HL-60/S4 treated with retinoic acid at 250 ng/mL for 4 days and 3 days (cell line): Measurements from ENCODE around the gene BRWD1.

Experiments
- in situ Hi-C: fragments of 300-500 bp; cut with MboI; formaldehyde crosslinking; loops from 2 replicates; pipeline ENCODE4 v1.7.0; 2022; ENCODE audit warnings: low sequenced_read_pairs

Gene BRWD1

DNA sequence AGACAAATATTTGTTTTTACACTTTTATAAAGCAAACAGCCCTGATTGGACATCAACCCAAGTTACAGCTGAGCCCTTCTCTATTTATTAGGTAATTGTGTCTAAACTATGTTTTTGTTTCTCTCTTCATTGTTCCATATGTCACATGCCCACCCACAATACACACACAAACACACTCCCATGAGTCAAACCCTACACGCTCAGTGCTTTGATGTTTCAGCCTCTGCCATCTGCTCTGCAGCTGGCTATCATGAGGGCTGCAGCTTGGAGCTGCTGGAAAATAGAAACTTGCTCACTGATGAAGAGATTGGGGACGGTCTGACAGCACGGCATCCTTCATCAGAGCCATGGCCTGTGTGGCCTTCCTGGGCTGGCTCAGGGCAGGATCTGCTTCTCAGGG is 171.9 kb downstream of the BRWD1 start:
- in situ Hi-C loops = loop anchor here (25.0 kb wide), 2 partner anchors 404 to 629 kb away; no protein-coding TSS in a partner anchor

GRCh38 chr21:39137248-39138178 is 175.9 kb downstream of the BRWD1 start:
- in situ Hi-C loops = loop anchor here (25.0 kb wide), 2 partner anchors 400 to 625 kb away; no protein-coding TSS in a partner anchor

GRCh38 chr21:39136711-39137110 is 176.7 kb downstream of the BRWD1 start:
- in situ Hi-C loops = loop anchor here (25.0 kb wide), 2 partner anchors 399 to 624 kb away; no protein-coding TSS in a partner anchor

DNA sequence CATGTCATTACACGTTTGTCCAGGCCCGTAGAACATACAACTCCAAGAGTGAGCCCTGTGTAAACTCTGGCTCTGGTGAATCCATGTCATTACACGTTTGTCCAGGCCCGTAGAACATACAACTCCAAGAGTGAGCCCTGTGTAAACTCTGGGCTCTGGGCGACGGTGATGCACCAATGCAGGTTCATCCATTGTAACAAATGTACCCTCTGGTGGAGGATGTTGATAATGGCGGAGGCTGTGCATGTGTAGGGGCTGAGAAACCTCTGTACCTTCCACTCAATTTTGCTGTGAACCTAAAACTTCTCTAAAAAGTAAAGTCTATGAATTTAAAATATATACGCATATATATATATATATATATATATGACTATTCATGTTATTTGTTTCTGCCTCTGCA is 177.3 kb downstream of the BRWD1 start:
- in situ Hi-C loops = loop anchor here (25.0 kb wide), 2 partner anchors 399 to 624 kb away; no protein-coding TSS in a partner anchor

DNA sequence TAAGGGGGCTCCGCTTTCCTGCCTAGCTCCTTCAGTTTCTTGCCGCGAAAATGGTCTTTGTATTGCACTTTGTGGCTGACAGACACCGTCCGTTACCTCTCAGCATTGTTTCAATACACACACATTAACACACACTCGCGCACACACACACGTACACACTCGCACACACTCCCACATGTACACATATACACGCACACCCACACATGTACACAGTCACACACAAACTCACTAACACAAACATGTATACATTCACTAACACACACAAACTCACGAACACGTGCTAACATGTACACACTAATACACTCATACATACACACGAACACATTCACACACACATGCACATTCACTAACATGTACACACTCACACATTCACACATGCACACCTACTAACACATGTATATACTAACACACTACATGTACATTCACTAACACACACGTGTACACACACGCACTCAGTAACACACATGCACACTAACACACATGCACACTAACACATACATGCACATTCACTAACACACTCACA is 179.1 kb downstream of the BRWD1 start:
- in situ Hi-C loops = loop anchor here (25.0 kb wide), 2 partner anchors 397 to 622 kb away; no protein-coding TSS in a partner anchor
